GM18861 (cell line): Measurements from ENCODE around the gene RIOK2.
"Not testable (repeated sequence)": the region's sequence is repeated elsewhere in the genome, so short reads cannot be mapped to it uniquely, and the experiment has no call there.

Experiments used
- ATAC-seq: cut with Tn5 transposase; IDR thresholded peaks from one replicate; pipeline ENCODE4 v1.9.1; 2021; ENCODE audit not compliant: unreplicated experiment

The RIOK2 gene

DNA sequence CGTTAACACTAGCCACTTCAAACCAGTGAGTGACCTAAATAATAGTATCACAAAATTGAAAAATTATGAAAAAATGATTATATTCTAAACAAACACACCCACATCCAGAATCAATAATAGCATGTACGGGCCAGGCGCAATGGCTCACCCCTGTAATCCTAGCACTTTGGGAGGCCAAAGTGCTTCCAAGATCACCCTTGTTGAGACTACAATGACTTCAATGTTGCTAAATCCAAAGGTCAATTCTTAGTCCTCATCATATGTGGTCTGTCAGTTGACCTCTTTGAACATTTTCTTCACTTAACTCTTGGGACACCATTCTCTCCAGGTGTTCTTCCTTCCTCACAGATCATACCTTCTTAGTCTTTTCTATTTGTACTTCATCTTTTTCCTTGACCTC lies 11.3 kb downstream of the RIOK2 start:
- no peak for ATAC-seq

DNA sequence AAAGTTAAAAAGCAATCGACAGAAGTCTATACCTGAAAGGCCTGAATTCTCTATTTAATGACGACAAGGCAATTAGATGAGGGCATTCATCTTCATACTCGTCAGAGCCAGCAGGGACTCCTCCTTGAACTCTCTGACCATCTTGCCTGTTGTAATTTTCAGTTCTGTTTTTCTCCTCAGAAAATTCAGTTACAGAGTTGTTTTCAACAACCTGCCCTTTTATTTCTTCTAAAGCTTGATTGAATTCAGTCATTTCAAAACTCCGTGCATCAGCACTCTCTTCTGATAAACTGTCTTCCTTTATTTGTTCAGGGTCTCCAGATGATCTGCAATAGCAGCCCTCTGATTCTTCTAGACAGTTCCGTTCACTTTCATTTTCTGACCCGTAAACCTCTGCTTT lies 15.6 kb downstream of the RIOK2 start:
- peak; percentile 64 for ATAC-seq

DNA sequence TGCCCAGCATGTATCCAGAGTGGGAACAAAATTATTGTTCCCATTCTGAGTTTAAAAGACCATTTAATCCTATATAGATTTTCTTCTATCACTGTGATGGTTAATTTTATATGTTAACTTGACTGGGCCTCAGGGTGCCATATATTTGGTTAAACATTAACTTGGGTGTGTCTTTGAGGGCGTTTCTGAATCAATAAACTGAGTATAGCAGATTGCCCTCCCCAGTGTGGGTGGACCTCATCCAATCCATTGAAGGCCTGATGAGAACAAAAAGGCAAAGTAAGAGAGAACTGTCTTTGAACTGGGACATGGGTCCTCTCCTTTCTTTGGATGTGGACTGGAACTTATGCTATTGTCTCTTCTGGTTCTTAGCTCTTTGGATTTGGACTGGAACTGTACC lies 17.3 kb downstream of the RIOK2 start:
- no peak for ATAC-seq

DNA sequence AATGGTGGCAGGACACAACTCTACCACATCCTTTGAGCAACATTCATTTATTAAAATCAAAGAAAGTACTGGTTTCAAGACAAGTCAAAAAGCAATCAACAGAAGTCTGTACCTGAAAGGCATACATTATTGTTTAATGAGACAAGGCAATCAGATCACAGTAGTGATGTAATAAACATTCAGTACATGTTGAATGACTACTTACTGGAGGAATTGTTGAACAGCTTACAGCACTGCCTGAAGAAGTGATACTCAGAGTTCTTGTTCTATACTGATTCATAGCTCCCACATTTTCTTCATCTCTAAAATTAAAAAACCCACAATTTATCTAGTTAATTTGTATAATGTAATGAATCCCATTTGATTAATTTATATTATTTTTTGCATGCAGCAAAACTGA lies 18.2 kb downstream of the RIOK2 start:
- ATAC-seq, result no peak

DNA sequence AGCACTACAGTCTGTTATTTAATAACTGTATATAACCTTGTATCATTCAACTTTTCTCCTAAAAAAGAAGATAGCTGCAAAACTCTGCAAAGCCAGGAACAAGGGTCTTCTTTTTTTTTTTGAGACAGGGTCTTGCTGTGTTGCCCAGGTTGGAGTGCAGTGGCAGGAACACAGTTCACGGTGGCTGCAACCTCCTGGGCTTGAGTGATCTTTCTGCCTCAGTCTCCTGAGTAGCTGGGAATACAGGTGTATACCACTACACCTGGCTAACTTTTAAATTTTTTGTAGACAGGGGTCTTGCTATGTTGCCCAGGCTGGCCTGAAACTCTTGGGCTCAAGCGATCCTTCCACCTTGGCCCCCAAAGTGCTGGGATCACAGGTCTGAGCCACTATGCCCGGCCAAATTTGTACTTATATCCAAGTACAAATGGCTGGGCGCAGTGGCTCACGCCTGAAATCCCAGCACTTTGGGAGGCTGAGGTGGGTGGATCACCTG lies 19.2 kb downstream of the RIOK2 start:
- no peak for ATAC-seq

DNA sequence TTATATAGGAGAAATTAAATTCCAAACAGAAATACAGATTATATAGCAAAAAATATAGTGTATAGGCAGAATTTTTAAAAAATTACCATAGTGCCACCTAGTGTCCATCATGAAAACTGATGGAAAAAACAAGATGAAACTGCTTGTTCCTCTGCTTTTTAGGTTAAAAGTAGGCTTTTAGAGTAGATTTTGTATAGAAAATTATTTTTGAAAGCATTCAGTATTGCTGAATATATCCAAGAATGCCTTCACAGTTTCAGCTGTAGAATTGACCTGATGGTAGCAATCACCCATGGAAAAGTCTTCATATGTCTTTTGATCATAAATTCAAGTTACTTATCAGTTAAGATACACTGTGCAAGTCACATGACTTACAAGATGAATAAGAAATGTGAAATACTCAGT lies 19.7 kb downstream of the RIOK2 start:
- ATAC-seq, result no peak

DNA sequence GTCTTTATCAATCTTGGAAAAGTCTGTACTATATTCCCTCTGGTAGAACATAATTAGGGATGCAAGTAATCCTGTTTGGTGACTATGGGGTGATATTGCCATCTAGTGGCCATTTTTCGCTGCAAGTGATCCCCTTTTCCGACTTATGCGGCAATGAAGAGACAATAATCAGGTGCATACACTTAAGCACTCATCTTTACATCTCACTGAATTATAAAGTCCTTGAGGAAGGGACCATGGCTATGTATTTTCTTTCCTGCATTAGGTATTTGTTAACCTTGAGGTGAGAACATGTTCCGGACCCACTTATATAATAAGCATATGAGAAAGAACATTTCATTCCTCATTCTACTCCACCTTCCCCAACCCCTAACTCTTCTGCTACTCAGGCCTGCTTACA lies 21.0 kb downstream of the RIOK2 start:
- no peak for ATAC-seq

DNA sequence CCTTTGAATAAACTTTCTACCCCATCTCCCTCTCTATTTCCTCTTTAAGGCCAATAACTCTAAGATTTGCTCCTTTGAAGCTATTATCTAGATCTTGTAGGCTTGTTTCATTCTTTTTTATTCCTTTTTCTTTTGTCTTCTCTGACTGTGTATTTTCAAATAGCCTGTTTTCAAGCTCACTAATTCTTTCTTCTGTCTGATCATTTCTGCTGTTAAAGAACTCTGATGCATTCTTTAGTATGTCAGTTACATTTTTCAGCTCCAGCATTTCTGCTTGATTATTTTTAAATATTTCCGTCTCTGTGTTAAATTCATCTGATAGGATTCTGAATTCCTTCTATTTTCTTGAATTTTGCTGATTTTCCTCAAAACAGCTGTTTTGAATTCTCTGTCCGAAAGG lies 25.4 kb downstream of the RIOK2 start:
- ATAC-seq, result no peak

DNA sequence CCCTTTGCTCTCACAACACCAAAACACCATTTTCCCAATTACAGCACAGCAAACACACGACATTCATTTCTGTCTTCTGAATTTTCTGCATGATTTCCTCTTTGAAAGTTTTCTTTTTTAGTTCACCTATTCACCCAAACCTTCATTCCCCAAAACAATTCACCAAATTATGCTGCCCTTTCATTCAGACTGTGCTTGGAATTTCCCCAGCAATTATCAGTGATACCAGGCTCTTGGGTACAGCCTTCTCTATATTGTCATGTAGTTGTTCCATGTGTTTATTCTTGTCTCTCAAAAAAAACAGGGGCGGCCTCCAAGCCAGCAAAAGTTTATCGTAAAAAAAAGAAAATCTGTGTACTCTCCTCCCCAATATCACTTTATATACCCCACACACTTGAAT lies 31.7 kb downstream of the RIOK2 start:
- no peak for ATAC-seq

DNA sequence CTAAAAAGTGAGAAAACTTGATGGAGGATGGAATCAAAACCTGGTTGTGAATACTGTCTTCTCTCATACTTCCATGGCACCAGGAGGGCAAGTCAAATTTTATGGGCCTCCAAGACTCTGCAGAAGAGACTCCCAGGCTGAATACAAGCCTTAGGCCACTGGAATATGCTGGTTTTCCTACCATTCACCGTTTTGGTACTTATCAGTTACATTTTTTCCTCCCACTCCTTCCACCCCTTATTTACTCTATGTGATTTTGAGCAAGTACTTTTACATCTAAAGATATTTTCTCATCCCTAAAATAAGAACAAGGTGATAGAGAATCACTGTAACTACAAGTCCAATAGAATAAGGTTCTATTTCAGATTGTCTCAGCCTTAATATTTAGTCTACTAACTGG lies 32.6 kb downstream of the RIOK2 start:
- ATAC-seq, result no peak

DNA sequence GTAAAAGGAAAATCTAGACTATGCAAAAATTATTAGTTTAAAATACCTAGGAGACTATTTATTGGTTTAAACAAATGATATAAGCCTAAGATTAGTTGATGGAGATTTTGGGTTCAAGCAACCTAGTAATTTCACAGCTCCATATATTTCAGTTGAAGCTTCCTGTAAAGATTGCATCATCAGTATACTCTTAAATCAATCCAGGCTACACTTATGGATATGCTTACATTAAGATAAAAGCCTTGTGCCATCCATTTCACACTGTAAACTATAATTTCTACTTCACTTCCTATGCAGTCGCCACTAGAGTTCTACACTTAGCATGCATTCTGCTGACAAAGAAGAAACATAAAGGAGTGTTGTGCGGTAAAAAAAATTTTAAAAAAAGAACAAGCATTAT lies 33.3 kb downstream of the RIOK2 start:
- ATAC-seq, result no peak

DNA sequence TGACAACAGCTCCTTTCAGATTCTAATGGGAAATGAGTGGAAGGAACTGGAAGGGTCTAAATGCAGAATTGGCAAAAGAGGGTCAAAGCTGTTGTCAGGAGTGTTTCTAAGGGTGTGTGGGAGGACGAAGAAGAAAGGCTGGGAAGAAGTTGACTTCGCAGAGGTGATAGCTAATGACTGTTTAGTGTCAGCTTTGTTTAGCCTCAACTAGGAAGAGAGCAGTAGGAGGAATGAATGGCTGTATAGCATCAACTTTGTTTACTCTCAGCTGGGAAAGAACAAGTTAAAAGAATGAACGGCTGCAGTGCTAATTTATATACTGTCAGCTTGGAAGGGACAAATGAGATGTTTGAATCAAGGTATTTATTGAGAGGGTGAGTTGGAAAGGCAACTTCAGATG lies 34.8 kb downstream of the RIOK2 start:
- ATAC-seq, result no peak

DNA sequence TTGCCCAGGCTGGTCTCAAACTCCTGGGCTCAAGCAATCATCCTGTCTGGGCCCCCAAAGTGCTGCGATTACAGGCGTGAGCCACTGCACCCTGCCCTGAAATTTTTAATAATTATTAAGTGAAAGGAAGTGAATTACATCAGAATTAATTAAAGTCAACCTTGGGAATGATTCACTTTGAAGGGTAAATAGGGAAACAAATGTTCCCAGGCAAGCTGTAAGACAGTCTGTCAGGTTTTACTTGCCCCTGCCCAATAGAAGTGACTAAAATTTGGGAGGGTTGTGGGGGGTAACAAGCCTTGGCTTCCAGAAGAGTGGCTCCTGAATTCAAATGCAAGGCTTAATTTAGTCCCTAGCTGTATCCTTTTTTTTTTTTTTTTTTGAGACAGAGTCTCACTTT lies 39.3 kb downstream of the RIOK2 start:
- ATAC-seq, result no peak

DNA sequence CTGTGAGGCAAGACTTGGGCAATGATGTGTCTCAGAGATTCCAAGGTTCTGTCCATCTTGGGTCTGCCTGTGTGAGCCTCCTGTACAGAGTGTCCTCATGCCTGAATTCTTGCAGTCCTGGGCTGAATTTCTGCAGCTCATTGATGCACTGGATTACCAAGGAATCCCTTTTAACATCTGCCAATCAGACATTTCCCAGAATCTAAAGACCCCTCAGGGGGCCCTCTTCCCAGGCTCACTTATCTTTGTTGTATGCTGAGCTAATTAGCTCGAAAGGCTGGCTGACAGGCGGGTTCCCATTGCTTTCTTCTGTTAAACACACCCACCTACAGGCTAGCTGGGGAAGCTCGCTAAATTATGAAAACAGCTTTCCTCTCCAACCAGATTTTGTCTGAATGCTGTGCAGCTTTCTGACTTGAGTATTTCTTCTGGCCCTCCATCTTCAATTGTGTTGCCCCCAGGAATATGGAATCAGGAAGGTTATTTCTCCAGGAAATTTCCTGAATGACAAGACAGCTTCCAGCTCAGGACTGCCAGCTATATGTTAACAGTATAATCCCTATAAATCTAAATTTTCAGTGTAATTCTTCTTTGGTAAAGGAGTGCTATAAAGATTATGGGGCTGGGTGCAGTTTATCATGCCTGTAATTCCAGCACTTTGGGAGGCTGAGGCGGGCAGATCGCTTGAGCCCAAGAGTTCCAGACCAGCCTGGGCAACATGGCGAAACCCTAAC lies 40.4 kb downstream of the RIOK2 start, which contains the start of gene LIX1:
Gene LIX1 (minus strand): TSS at position 91 of the 734 bp plus-strand sequence. CDS start 35 bp downstream, at position 56.
- peak; percentile 86 for ATAC-seq

DNA sequence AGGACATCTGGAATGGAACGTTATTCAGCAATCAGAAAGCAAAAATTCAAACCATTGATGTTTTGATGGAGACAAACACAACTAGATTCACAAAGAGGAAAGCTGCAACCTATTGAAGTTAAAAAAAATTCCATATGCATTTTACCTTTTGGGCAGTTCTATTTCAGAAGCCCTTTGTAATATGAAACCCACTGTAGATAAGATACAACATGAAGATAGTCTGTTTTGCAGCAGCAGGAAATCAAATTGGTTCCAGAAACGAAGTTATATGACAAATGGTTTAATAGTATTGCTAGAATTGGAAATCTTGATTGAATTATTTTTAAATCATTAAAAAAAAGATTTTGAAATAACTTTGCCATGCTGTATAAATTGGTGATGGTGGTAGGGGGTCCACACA lies 41.5 kb downstream of the RIOK2 start:
- no peak for ATAC-seq

DNA sequence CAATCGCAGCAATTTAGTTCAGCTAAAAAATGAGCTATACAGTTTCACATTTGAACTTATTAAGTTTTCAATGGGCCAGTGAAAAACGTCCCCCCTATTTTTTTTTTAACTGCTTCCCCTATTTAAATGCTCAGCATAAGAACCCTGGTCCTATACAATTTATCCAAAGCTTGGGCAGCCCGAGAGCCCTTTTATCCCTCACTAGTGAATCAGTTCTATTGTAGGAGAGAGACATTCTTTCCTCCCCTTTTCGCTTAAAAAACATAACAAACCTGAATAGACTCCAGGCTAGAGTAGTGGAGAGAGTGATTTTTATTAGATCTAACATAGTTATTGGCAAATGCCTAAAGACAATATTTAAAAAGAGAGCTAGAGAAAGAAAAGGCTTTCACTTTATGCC lies 42.0 kb downstream of the RIOK2 start:
- no peak for ATAC-seq

DNA sequence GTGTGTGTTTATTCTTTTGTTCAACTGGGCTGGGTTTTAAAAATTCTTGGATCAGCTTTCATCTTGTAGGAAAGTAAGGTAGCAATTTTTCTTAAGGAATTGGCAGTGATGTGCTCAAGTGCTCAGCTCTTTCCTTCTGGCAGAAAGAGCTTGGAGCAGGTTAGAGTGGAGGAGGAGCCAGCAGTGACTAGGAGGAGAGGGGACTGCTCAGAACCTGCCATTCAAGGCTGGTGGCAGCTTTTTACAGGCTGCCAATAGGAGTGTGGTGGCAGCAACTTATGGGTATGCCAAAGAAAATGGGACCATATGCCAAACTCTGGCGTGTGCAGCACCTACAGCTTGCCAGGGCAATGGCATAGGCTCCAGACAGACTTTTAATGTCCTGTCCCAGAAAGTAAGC lies 42.8 kb downstream of the RIOK2 start:
- ATAC-seq, result not testable (repeated sequence)

DNA sequence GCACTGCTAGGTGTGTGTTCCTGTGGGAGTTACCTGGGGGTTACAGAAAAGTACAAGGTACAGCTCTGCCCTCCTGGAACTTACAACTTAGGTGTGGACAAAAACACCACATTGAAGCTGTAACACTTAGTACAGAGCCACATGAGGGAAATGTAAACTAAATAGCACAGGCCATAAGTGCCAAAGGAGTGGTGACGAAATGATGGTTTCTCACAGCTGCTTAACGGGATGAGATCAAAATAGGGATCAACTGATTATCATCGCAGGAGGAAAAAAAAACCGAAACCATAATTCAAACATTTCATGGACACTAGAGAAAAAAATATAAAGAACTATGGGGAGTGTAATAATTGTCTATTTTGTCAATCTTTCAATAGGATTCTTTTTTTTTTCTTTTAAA lies 46.6 kb downstream of the RIOK2 start:
- ATAC-seq, result no peak

DNA sequence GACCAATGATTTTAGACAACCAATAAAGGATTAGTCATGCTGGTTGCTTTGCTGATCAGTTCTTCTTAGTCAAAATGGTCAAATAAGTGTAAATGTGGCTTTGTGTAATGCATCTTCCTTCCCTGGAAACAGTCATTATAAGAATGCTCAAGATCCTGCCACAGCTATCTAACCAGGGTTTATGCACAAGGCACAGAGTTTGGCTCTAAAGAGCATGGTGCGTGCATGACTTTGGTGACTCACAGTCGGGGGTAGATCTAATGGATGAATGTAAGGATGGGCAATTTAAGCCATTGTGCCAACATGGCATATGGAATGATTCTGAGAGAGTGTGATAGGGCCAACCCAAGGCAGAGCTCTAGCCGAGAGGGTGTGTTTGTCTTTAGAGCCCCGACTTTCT lies 47.2 kb downstream of the RIOK2 start:
- no peak for ATAC-seq

DNA sequence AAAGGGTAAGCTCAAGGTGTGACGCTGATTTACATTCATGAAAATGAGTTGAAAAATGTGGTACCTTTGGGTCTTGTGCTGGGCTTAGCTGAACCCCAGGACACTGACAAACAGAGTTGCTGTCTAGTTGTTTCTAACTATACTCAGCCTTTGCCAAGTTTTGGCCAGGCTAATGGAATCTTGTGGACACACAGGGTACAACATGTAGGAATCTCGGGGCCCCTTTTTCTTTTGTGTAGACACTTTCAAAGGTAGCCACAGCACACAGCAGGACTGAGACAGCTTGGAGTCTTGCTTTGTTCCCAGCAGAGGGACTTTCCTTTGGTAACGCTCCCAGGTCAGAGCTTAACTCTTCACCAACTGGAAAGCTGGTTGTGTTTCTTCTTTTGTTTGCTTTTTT lies 48.4 kb downstream of the RIOK2 start:
- no peak for ATAC-seq

DNA sequence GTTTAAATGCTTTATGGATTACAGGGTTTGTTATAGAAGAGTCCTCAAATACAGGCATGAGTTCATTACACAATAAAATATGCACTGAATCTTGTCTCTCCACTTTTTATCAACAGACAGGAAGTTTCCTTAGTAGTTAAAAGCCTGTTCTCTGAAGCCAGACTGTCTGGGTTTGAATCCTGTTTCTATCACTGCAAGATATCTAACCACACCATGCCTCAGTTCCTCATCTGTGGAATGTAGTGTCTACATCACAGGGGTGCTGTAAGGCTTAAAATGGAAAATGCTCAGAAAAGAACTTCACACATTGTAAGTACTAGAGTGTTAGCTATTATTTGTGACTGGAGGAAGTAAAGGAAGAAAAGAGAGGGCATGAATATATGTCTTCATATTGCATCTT lies 49.9 kb downstream of the RIOK2 start:
- no peak for ATAC-seq

DNA sequence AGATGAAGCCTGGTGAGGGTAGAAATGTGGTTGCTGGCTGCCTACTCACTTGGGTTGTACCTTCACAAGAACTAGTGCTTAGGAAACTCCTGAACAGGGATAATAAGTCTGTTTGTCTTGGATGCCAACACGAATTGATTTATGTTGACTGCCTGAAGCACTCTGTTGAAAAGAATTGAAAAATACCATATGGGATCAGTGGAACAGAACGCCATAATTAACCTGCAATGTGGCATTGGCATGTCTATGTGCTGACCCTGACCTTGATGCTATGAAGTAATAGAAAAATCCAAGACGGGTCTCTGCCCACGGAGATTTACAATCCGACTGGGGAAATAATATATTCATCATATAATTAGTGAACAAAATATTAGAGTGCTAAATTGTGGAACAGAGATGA lies 51.1 kb downstream of the RIOK2 start:
- no peak for ATAC-seq

DNA sequence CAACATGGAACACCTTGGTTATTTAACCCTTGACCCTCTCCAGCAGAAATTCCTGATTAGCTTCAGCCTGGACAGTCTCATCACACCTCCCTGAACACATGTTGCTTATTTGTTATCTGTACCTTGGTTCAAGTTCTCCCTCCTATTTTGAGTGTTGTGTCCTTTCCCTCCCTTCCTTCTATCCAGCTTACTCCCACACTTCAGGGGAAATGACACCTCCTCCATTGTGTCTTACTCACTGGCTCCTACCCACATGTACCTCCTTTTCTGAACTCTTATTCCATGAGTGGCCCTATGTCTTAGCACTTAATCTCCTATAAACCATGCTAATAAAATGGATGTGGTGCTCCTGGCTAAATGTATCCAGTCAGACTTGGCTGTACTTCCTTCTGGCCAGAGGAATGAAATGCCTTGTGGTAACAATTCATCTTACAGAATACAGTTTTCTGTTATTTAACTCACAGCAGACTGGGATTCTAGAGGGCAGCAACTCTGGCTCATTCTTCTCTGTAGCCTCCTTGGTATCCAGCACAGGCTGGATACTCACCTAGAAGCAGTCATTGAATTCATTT lies 51.8 kb downstream of the RIOK2 start:
- no peak for ATAC-seq
